Upper lobe of right lung (tissue), 1 donor: ENCODE results near the gene FAM221A. TPM values are rescaled to one million over a fixed set of nuclear protein-coding genes. Genes with fewer than 3 reads are reported as not detected.

Experiments
- ATAC-seq: fragments of 200-7000 bp; cut with Tn5 transposase; one replicate; pipeline ENCODE4 v1.9.1; 2020; ENCODE audit warnings: mild to moderate bottlenecking, moderate library complexity
- DNase-seq: peaks from one replicate; pipeline ENCODE4 v3.0.0-alpha.2; 2020
- H3K27ac ChIP-seq: fragments of 200-600 bp; one replicate; pipeline ENCODE4 v1.8.0; 2022
- H3K27me3 ChIP-seq: fragments of 200-600 bp; one replicate; pipeline ENCODE4 v1.8.0; 2022; ENCODE audit warnings: mild to moderate bottlenecking
- H3K36me3 ChIP-seq: fragments of 200-600 bp; one replicate; pipeline ENCODE4 v1.8.0; 2022
- H3K4me1 ChIP-seq: fragments of 200-600 bp; one replicate; pipeline ENCODE4 v1.8.0; 2022
- H3K4me3 ChIP-seq: fragments of 200-600 bp; one replicate; pipeline ENCODE4 v1.8.0; 2022; ENCODE audit warnings: mild to moderate bottlenecking
- H3K9me3 ChIP-seq: fragments of 200-600 bp; one replicate; pipeline ENCODE4 v1.8.0; 2022
- CTCF ChIP-seq: fragments of 200-600 bp; IDR thresholded peaks from one replicate; pipeline ENCODE4 v1.8.0; 2022; ENCODE audit warnings: antibody characterized with exemption
- intact Hi-C: fragments of 100-400 bp; cut with DNase I; formaldehyde crosslinking; loops from one replicate; pipeline ENCODE4 v1.11.0; 2022
- total RNA-seq: library from RNA; stranded (reverse); fragmentation: NEBNext Ultra II Directional; extraction: Animal tissue kit (Norgen Biotek cat#: 25700); gene quantifications from one replicate; pipeline ENCODE4 v1.2.1, GENCODE V29; 2021
- donor health status: DM: no; HTN: yes; CAD: no; lungs with severe emphysema.

Gene FAM221A
- total RNA-seq, 1 donor from 2014 or later = 9.0 TPM

- Histone ChIP-seq H3K4me1 (no peaks in the 10 kb centered on the region), H3K27me3 (no peaks in the 10 kb centered on the region), H3K27ac (no peak overlapping the region), H3K4me3 (no peak overlapping the region), H3K9me3 (peaks cover 12% of the 10 kb centered on the region), H3K36me3 (no peaks in the 10 kb centered on the region)
- DNase-seq (no peak), ATAC-seq (no peak)
- intact Hi-C loops = no loop called here
- TF ChIP-seq CTCF = no peak
These were observed 24.6 kb upstream of the FAM221A start for GRCh38 chr7:23655433-23655832.

- Histone ChIP-seq H3K27ac (no peak overlapping the region), H3K9me3 (peaks cover 7% of the 10 kb centered on the region), H3K4me3 (no peak overlapping the region), H3K4me1 (no peaks in the 10 kb centered on the region), H3K36me3 (no peaks in the 10 kb centered on the region), H3K27me3 (no peaks in the 10 kb centered on the region)
- no peak for DNase-seq
- no peak for TF ChIP-seq CTCF
- ATAC-seq = no peak
- intact Hi-C loops = no loop called here
These were observed 21.1 kb upstream of the FAM221A start for GRCh38 chr7:23658831-23659427.

GRCh38 chr7:23661385-23661784 is 18.6 kb upstream of the FAM221A start:
- Histone ChIP-seq H3K4me1 (no peaks in the 10 kb centered on the region), H3K27ac (no peak overlapping the region), H3K27me3 (no peaks in the 10 kb centered on the region), H3K9me3 (no peaks in the 10 kb centered on the region), H3K36me3 (no peaks in the 10 kb centered on the region), H3K4me3 (no peak overlapping the region)
- ATAC-seq (no peak), DNase-seq (no peak)
- no peak for TF ChIP-seq CTCF
- intact Hi-C loops = no loop called here

GRCh38 chr7:23662124-23662983 is 17.6 kb upstream of the FAM221A start:
- no peaks in the 10 kb centered on the region for H3K27me3 ChIP-seq
- ATAC-seq (no peak), DNase-seq (no peak)
- H3K4me3 ChIP-seq = no peak overlapping the region
- H3K9me3 ChIP-seq = no peaks in the 10 kb centered on the region
- no peaks in the 10 kb centered on the region for H3K36me3 ChIP-seq
- TF ChIP-seq CTCF = no peak
- intact Hi-C loops = no loop called here
- H3K4me1 ChIP-seq = no peaks in the 10 kb centered on the region
- H3K27ac ChIP-seq = no peak overlapping the region

GRCh38 chr7:23662984-23663313 is 17.1 kb upstream of the FAM221A start:
- Histone ChIP-seq H3K9me3 (no peaks in the 10 kb centered on the region), H3K4me1 (no peaks in the 10 kb centered on the region), H3K36me3 (no peaks in the 10 kb centered on the region), H3K4me3 (no peak overlapping the region), H3K27me3 (no peaks in the 10 kb centered on the region), H3K27ac (no peak overlapping the region)
- ATAC-seq (no peak), DNase-seq (no peak)
- intact Hi-C loops = no loop called here
- no peak for TF ChIP-seq CTCF
